Embryonic facial prominence (tissue), 1 donor: Measurements from ENCODE around the gene CYP1B1.

Experiments used
- DNase-seq: peaks from one replicate; pipeline ENCODE4 v3.0.0-alpha.2; 2016; ENCODE audit errors: extremely low spot score

The CYP1B1 gene

DNA sequence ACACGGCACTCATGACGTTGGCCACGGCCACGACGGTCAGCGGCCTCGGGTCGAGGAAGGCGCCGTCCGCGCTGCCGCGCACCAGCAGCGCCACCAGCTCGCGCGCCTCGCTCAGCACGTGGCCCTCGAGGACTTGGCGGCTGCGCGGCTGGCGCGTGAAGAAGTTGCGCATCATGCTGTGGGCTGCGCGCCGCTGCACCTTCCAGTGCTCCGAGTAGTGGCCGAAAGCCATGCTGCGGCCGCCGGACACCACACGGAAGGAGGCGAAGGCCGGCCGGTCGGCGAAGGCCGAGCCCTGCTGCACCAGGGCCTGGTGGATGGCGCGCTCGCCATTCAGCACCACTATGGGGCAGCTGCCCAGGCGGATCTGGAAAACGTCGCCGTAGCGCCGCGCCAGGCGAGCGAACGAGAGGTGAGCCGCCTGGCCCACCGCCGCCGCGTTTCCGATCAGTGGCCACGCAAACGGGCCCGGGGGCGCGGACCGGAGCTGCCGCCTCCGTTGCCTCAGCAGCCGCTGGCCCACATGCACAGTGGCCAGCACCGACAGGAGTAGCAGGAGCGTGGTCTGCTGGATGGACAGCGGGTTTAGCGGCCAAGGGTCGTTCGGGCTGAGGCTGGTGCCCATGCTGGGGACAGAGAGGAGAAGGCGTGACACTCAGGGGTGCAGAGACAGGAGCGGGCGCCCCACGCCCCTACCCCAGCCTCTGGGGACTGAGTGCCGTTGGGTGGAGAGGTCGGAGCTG, 1.0 kb downstream of the CYP1B1 start:
- DNase-seq: no peak

DNA sequence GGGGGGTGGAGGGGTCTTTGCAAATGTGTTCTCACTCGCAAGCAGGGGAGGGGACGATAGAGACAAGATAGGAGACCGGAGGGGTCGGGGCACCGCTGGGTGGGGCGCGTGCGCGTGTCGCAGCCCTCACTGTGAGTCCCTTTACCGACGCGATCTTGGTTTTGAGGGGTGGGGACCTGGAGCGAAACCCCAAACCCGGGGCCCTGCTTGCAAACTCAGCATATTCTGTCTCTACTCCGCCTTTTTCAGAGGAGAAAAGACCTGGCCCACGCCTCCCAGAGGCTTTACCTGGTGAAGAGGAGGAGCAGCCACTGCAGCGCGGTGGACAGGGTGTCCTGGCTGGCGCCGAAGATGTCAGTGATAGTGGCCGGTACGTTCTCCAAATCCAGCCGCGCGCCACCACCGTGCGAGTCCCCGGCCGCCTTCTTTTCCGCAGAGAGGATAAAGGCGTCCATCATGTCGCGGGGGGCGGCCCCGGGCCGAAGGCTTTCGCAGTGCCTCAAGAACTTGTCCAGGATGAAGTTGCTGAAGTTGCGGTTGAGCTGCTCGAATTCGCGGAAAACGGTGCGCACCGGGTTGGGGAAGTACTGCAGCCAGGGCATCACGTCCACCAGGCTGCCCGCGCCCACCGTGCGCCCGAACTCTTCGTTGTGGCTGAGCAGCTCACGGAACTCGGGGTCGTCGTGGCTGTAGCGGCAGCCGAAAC, 1.7 kb downstream of the CYP1B1 start:
- no peak for DNase-seq

DNA sequence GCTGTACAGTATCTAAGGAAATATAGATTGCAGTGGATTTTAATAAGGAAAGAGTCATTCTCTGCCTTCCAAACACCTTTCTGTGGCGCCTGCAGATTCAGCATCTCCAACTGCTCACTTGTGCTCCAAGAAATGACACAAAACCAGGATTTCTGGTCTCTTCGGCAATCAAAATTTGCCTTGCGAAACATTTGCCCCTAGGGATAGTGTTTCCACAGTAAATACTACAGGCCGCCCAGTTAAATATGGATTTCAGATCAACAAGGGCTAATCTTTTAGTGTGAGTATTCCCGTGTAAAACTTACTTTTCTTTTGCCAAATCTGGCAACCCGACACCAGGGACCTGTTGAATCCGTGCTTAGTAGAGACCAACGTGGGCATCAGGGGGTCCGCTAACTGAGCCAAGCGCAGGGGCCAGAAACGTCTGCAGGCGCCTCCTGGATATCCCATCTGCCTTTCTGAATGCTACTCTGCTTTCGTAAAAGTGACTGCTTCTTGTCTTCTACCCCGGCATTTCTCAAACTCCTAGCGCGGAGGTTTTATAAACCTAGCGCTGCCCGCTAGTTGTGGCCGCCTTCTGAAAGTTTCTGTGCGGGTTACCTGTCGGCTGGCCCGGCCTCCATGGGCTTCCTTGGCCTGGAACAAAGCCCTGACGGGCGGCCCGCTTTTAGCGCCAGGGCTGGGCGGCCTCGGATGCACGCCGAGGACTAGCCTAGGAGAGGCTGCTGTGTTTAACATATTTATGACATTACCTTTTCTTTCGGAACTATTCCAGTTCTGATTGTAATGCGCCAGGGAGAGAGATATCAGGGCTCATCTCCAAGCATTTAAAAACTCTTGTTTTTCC, 2.5 kb downstream of the CYP1B1 start:
- no peak for DNase-seq

DNA sequence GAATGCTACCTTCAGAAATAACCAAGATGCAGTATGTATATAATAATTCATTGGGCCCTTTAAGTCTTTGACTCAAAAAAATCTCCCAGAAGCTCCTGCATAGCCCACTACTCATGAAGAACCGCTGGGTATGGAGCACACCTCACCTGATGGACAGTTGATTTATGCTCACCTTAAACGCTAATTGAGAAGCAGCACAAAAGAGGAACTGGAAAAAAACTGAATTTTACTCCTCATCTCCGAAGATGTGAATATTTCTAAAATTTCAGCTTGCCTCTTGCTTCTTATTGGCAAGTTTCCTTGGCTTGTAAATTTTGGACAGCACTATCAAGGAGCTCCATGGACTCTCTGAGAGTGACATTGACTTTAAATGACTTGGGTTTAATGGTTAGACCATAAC, 5.5 kb downstream of the CYP1B1 start:
- no peak for DNase-seq

DNA sequence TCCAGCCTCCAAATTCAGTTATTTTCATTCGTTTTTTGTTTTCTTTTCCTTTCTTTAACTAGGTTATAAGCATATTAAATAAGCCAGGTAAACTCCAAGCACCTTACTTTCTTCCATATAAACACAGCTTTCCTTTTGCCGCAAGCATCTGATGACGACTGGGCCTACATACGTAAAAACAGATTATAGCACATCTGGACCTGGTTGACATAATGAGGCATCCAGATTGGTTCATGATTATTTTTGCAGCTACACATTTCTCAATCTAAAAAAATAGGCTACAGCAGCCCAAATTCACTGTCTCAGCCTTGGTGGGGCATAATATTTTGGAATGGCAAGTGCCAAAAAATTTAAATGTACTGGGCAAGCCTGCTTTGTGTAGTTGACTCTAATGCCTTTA, 7.7 kb downstream of the CYP1B1 start:
- no peak for DNase-seq

DNA sequence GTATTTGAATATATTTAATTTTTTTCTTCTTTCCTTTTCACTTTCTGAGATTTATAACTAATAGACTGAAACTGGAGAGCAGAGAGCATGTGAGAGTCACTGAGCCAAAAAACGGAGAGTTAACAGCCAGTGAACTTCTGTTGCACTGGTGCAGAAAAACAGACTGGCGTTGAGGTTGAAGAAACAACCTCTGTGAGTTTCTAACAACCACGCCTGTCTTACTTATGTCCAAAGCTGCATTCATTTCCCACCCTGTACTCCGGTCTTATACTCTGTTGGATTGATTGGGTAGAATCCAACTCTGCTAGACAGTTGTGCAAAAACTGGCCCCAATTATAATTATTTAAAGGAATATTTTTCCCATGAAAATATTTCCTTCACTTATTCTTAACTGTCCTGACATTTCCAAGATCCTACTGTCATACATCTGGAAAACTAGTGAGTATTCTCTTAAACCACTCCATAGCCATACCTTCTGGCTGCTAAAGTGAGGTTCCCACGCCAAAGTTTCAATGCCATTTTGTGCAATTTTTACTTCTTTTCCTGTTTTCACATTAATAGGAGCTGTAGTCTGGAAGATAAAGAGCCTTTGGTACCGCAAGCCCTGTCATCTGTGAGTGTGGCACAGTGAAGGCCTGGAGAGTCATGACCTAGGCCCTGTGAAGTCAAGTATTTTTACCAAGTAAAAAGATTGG, 9.4 kb downstream of the CYP1B1 start:
- DNase-seq: no peak

DNA sequence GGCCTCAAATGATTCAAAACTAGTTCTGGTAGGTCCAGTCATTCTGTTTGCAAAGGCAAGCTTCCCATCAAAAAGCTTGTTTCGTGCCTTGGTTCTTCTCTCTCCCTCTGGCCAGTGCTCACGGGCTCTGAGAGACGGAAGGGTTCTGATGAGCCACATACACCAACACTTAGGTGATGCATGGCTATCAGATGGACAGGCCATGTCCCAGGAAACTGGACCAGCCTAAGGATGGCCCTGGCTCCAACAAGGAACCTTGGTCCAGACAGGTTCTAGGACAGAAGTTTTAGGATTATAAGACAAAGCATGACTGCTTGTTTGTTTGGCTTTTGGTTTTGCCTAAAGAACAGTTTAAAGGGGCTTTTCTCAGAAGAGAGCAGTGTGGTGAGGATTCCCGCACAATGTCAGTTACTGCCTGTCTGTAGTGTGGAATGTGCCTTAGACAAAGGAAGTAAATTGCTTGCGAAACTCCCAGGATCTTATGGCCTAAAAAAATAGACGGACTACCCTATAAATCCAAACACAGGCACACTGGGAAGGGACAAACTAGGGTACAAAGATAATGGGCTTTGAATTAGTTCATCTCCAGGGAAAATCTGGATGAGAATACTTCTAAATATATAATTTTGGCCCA, 10.3 kb downstream of the CYP1B1 start:
- DNase-seq: no peak

DNA sequence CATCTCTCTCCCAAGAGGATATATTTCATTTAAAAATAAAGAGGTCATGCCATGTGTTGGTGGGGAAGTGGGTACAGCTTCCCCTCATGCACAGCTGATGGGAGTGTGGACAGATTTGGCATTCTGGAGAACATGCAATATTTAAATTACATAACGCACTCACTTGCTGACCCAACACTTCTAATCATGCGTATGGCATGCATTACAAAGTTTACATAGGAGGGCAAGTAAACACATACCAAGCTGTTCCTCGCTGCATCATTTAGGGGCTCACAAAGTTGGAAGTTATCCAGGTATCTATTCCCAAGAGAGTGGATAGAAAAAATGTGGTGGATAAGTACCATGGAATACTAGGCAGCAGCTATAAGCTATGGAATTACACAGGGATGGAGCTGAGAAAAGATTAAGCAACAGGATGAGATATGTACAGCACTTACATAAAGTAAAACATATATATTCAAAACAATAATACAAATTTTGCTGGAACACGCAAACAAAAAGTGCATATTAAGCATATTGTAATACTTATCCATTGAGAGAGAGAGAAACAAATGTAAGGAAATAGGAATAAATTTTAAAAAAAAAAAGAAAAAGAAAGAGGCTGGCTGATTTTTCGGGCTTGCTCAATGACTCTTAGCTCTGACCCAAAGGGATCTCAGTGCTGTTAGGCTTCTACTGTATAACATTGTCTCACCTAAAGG, 11.0 kb downstream of the CYP1B1 start:
- DNase-seq: no peak

DNA sequence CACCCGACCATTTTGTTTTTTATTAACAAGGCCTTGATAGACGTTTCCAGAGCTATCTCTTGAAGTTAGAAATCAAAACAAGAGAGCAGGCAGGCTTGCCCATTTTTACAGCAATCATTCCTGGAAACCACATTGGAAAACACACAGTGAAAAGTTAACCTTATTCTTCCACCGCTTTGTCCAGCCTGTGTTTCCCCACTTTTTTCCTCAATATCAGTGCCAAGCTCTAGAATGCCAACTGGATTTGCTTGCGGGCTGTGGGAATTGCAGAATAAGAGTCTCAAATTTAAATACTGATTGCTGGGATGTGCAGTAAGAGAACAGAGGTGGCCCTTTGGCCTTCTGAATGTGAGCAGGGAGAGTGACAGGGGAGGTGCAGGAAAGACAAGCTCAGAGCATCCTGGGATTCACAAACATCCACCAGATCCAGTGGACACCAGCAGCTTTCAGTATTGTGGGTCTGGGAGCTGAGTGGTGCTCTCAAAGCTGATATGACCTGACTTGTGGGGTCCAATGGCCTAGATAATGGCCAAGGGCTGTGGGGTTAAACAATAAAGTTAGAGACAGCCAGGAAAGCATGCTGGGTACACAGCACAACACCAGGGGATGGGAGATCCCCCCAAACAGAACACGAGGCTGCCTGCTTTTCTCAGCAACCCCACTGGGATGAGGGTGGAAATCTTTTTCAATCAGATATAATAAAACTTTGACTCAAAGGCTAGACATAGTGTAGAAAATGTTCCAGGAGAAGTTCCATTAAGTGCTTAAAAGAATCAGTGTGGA, 15.5 kb downstream of the CYP1B1 start:
- DNase-seq: no peak

DNA sequence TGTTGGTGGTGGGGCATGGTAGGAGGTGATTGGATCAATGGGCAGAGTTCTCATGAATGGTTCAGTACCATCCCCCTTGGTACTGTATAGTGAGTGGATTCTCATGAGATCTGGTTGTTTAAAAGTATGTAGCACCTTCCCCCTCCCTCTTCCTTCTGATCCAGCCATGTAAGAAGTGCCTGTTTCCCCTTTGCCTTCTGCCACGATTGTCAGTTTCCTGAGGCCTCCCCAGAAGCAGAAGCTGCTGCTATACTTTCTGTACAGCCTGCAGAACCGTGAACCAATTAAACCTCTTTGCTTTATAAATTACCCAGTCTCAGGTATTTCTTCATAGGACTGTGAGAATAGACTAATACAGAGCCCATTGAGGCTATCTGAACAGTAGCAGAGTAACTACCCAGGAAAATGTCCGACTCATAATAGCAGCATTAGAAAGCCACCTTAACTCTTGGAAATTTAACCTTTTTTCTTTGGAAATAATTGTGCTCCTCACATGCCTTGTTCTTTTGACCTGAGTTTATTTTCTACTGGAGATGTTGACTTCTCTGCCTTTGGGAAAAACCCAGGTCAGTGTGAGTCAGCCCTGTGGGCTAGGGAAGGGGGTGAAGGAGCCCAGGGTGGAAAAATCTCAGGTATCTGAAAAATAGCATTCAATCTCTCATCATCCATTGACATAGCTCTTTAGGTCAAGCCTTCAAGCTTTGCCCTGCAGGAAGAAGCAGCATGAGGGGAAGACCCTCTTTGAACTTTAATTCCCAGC, 18.1 kb downstream of the CYP1B1 start:
- no peak for DNase-seq

DNA sequence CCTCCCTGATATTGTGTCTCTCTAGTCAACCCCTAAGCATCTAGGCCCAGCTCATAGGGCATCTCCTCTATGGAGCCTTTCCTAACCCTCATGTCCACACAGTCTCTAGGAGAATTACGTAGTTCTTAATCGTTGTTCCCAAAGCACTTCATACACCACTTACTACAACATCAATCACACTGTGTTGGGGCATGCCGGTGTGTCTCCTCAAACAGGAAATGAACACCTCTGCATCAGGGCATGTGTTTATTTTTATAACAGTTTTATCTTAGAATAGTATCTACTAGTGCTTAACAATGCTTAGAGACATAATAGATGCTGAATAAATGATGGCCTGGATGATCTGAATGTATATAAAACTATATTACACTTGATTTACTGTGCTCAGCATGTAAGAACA, 19.7 kb downstream of the CYP1B1 start:
- DNase-seq: no peak

DNA sequence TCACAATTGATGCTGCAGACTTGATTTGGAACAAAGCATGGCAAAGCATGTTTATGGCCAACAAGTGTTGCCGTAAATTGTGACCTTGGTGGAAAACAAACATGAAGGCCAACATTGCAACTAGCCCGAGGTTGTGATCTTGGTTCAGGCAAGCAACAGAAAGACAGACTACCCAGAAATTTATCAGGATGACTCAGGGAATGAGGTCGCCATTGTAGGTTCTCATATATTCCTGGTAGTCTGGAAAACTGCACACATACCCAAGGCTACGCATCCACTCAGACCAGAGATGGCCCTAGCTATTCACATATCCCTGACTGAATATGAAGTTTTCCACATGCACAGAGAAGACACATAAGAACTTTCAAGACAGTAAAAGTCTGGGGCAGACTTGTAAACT, 30.1 kb downstream of the CYP1B1 start:
- no peak for DNase-seq

DNA sequence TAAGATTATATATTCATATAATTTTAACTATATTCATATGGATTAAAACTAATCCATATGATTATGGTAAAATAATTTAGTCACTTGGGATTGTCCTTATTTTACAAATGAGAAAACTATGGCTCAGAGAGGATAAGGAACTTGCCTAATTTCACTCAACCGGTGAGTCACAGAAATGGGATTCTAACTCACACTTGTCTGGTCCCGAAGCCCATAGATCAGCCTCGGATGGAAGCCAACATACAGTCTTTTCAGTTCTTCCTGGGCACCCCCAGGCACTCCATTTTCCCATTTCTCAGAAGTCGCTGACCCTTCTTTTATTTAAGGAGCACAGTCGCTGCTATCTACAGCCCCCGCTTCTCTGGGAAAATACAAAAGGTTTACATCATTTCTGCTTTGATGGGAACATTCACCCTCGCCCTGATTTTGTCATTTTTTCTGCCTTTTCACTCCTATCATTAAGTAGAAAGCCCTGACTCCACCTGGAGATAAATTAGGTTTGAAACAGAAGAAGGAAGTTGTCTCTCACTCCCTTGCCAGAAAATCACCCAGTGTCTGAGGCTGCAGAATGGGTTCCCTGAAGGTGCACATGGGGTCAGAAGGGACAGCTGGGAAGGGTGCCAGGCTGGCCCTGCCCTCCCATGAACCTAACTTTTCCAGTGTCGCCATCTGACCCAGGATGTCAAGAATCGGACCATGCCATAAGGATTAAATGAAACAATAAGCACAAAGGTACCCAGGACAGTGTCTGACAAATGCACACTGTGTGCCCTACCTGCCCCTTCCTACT, 36.6 kb downstream of the CYP1B1 start:
- DNase-seq: no peak

DNA sequence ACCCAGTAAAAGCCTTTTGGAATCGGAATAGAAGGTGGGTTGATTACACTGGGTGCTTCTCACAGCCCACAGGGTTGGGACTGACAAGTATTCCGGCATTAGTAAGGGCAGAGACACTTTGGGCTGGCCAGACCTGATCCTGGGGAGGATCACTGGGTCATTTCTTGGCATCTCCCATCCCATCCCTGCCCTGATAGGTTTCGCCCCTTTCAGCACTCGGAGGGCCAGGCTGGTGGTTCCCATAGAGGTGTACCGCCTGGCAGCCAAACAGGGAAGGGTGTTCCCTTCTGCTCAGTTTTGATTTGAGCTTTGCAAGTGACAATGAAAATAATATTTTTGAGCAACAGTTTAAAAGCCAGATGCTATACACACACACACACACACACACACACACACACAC, 37.3 kb downstream of the CYP1B1 start:
- DNase-seq: no peak

DNA sequence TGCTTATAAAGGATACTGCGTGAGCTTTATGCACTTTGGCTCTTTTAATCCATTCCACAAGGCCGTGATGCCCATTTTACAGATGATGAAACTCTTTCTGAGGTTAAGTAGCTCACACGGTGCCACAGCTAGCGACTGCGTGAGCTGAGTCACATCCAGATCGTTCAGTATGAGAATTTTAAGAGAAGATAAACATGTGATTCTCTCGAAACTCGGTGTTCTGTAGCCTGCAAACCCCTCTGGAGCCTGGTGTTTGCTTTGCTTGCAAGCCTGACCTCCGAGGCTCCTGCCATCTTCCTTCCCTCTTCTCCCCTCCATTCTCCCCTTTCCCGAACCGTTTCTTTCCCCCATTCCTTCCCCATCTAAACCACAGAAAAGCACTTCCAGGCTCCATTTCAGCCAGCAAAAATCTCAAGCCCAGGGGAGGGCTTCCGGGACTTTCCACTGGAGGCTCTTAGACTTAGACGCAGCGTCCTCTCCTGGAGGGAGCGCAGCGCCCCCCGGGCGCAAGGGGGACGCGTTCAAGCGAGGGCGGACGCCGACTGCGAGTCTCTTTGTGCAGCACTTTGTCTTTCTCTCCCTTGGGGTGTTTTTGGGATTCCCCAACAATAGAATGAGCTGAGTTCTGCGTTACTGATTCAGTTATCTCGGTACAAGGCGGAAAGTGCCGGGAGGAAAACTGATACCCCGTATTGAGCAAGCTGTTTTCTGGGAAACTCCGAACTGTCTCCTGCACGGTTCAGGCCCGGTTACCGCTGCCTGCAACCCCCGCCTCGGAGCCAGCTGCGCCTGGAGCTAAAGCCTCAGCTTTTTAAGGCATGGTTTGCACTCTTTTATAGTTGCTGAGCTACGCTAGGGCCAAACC, 38.0 kb downstream of the CYP1B1 start:
- DNase-seq: no peak

DNA sequence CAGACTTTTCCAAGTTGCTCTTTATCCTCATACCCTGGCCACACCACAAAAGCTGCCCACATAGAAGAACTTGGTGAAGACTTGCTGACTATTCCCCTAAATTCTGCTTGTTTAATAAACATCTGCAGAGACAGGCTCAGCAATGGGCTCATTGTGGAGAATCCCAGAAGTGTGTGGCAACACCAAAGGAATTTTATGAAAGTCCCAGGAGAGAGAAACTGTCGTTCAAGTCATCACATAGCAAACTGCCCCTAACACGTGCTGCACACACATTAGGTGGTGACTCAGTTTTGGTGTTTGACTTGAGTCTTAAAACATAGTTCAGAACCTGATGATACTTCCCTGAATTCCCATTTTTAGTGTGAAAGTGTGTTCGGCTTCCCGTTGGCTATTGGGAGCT, 38.6 kb downstream of the CYP1B1 start:
- DNase-seq: no peak

DNA sequence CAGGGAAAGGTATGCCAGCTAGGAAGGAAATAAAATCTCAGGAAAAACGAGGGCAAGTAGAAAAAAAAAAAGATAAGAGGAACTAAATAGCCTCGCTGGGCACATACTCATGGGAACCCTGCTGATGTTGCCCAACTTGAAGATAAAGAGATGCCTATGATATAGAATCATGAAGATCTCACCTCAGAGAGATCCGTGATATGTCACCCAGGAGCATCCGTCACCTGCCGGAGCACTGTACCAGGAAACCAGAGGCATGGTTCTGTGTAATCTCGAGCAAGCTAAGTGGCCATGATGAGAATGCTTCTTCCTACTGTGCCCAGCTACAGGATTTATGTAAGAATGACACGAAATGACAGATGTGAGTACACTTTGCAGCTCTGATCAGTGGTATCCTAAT, 40.0 kb downstream of the CYP1B1 start:
- DNase-seq: no peak

DNA sequence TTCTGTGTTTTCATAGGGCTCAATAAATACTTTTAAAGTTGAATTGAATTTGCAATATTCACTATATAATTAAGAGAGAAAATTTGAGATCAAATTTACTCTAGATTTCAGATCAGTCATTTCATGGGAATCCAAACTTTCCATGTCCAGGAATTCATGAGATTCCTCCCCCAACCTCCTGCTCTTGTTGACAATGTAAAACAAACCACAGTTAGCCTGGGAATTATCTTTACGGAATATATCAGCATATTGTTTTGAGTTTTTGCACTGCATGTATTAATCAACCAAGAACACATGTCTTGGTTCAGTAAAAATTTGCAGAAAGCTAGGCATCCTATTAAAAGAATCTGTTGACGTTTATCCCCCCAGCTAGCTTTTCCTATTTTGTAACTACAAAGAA, 42.3 kb downstream of the CYP1B1 start:
- no peak for DNase-seq
